C4-2B (cell line): Measurements from ENCODE around the gene DDR1.

Experiments
- ZFX ChIP-seq: fragments of 450-650 bp; IDR thresholded peaks from 2 replicates; pipeline ENCODE4 v1.6.1; 2017
- TF ChIP-seq, protein P1 (sequence below): fragments of 450-650 bp; conservative IDR thresholded peaks from 2 replicates; pipeline ENCODE4 v1.5.1; 2017; ENCODE audit warnings: mild to moderate bottlenecking

DNA sequence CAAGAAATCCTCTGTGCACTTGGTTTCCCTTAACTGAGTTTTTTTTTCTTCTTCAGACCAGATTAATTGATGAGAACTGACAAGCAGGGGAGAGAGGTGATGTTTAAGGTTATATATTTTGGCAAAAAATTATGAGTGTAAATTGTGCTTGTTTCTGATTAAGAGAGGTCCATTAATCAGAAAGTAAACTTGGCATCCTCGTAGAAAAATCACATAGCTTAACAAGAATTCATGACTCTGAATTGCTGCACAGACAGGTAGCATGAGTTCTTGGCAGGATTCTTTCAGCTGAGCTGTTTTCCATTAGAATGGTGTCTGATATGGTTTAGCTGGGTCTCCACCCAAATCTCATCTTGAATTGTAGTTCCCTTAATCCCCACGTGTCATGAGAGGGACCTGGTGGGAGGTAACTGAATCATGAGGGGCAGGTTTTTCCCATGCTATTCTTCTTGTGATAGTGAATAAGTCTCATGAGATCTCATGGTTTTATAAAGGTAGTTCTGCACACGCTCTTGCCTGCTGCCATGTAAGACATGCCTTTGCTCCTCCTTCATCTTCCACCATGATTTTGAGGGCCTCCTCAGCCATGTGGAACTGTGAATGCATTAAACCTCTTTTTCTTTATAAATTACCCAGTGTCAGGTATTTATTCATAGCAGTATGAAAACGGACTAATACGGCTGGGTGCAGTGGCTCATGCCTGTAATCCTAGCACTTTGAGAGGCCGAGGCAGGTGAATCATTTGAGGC lies 34.2 kb upstream of the DDR1 start:
- TF ChIP-seq, protein P1, sequence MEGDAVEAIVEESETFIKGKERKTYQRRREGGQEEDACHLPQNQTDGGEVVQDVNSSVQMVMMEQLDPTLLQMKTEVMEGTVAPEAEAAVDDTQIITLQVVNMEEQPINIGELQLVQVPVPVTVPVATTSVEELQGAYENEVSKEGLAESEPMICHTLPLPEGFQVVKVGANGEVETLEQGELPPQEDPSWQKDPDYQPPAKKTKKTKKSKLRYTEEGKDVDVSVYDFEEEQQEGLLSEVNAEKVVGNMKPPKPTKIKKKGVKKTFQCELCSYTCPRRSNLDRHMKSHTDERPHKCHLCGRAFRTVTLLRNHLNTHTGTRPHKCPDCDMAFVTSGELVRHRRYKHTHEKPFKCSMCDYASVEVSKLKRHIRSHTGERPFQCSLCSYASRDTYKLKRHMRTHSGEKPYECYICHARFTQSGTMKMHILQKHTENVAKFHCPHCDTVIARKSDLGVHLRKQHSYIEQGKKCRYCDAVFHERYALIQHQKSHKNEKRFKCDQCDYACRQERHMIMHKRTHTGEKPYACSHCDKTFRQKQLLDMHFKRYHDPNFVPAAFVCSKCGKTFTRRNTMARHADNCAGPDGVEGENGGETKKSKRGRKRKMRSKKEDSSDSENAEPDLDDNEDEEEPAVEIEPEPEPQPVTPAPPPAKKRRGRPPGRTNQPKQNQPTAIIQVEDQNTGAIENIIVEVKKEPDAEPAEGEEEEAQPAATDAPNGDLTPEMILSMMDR = no peak
- TF ChIP-seq ZFX = no peak
